Measurements from ENCODE around the gene ORC3. TPM values are rescaled to one million over a fixed set of nuclear protein-coding genes. Genes with fewer than 3 reads are reported as not detected.
"Not testable (repeated sequence)": the region's sequence is repeated elsewhere in the genome, so short reads cannot be mapped to it uniquely, and the experiment has no call there.

The ORC3 gene
- polyA plus RNA-seq, 3 donors: 41.0 to 46.0 (median 42.5) TPM

DNA sequence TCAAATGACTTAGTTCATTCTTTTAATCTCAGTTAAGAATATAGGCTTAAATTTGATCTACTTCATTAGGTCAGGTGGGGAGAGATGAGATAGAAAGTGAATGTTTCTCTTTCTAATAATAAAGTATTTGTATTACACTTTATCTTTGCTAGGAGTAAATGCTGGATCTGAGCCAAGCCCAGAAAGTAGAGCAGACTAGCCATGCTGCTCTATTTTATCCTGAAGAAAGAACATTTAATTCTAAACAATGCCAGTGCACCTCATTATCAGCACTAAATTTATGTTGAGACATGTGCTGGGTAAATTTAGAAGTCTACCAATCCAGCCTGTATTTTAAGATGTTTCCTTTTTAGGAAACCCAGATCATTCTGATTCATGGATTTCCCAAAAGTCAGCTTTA, 68.6 kb downstream of the ORC3 start:
- no peak for DNase-seq (ENCODE audit: low read depth in 3 of 3, low spot score in 2 of 3)

DNA sequence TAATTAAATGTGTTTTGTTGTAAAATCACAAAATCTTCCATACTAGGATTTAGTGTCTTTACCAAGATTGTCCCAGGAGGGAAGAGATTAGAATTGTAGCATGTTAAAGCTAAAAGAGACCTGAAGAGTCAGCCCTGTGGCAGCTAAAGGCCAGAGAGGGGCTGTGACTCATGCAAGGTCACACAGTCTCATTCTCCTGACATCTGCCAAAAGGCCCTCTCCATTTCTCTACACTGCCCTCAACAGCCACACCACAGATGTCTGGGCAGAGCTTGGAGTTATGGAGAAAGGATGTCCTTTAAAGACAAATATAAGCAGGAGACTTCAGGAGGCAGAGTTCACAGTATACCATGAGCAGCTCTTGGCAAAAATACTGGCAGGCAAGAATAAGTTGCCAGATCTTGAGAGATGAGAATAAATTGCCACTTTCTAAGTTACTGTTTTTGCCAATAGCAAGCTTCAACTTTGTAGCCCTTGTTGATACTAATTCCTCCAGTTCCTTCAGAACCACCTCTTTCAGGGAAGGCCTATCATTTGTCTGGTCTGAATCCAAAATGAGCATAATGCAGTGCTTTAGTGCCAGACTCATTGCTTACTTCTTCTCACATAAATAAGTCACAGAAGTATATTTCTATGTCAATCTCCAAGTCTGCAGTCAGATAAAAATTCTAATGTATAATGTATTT, 70.4 kb downstream of the ORC3 start:
- no peak for DNase-seq (ENCODE audit: low read depth in 3 of 3, low spot score in 2 of 3)

DNA sequence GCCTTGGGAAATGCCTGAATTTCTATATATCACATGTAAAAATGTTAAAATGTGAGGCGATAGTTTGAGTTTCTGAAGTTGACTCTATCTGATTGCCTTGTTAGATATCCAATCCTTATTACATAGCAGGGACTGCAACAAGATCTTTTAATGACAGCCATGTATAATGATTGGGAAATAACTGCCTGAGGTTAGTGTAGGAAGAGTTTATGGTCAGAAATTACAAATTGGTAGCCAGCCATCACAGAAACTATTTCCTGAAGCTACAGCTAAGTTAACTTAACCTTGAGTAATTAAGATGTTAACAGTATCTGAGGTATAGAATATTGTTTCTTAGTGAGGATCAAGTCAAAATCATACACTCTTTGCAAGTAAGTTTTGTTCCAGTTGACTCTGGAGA, 71.1 kb downstream of the ORC3 start:
- DNase-seq (ENCODE audit: low read depth in 3 of 3, low spot score in 2 of 3): no peak

DNA sequence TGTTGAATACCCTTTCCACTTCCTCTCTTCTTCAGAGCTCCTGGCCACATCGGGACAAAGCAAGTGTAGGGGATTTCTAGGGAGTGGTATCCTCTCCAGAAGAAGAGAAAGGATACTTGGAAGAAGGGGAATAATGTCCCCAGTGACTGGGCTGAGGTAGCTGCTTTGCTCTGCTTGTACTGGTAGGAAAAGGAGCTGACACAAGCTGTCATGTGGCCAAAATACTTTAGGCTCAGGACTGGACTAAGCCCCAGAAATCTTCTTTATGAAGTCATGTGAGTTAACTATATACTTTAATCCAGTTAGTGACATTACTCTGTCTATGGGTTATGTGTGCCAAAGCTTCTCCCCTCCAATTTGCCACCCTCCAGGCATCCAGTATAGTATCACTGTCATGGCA, 71.6 kb downstream of the ORC3 start:
- DNase-seq (ENCODE audit: low read depth in 3 of 3, low spot score in 2 of 3): no peak

DNA sequence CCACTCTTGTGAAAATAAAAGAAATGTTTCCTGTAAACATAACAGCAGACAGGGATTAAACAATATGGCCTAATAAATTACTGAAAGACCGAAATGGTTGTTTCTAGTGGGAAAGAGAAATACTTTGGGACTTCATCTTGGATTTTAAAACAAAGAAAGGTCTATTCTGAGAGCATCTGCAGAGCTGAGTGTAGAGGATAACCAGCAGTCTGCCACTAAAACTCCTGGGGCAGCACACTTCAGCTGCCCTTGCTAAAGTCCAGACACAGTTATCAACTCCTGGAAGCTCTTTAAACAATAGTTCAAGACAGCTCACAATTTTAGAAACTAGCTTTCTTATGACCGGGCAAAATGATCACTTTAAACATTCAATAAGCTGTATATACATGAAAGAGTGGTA, 73.5 kb downstream of the ORC3 start:
- DNase-seq (ENCODE audit: low read depth in 3 of 3, low spot score in 2 of 3): no peak

DNA sequence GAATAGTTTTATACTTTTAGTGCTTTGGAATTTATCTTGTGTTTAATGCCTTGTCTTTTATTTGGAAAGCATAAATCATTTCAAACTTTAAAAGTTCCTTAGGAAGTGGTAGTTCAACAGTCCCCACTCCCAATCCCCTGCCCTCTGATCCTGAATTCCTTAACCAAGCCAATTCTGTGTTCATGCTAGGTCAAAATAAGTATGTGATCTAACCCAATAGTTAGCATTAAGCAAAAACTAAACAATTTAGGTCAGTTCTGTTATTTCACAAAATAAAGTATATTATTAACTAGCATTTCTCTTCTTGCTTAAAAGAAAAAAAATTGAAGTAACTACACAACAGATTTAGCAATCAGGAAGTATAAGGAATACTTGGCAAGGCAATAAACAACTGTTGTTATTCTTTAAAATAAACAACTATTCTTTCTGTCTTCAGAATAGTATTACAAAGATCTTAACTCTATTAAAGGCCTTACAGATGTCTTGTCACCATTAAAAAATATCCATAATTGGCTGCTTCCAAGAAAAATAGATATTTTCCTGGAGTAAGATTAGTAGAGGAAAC, 75.1 kb downstream of the ORC3 start:
- DNase-seq (ENCODE audit: low read depth in 3 of 3, low spot score in 2 of 3): no peak

DNA sequence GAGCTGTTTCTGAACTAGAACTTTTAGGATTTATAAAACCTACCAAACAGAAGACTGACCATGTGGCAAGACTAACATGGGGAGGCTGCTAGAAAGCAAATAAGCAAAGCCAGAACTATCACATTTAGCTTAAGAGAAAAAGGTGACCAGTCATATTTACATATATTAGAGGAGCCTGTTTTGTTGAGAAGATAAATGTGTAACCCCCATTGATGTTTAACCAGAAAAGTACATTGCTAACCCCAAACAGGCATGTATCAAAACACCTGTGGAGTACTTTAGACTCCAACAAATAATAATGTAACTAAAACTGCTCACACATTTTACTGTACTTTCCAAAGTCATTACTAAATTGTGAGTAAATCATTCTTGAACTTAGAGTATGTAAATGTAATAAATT, 77.1 kb downstream of the ORC3 start:
- DNase-seq (ENCODE audit: low read depth in 3 of 3, low spot score in 2 of 3): no peak

DNA sequence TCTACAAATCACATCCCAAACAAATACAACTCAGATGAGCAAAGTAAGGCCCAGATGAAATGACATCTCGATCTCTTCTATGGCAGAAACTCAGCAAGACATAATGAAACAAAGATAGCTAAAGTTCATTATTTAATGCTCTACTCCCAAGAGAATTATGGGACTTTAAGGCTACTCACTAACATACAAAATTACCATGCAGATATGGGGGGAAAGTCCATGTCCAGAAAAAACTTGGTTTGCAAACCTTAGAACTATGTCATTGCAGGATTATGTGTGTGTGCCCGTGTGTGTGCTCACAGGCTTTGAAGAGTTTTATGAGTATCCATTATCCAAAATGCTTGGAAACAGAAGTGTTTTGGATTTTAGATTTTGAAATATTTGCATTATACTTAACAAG, 78.1 kb downstream of the ORC3 start:
- no peak for DNase-seq (ENCODE audit: low read depth in 3 of 3, low spot score in 2 of 3)

DNA sequence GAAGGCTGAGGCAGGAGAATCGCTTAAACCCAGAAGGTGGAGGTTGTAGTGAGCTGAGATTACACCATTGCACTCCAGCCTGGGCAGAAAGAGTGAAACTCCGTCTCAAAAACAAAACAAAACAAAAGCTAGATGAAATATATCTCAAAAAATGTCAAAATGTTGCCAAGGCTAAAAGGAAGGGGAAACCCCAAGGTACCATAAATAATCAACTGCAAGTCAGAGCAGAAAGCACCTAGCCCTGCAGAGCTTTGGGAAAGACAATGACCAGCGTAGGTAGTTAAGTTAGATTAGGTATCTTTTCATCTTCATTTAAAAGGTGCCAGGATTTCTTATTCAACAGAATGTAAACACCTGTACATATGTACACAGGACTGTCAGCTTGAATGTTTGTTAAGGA, 79.1 kb downstream of the ORC3 start:
- no peak for DNase-seq (ENCODE audit: low read depth in 3 of 3, low spot score in 2 of 3)

DNA sequence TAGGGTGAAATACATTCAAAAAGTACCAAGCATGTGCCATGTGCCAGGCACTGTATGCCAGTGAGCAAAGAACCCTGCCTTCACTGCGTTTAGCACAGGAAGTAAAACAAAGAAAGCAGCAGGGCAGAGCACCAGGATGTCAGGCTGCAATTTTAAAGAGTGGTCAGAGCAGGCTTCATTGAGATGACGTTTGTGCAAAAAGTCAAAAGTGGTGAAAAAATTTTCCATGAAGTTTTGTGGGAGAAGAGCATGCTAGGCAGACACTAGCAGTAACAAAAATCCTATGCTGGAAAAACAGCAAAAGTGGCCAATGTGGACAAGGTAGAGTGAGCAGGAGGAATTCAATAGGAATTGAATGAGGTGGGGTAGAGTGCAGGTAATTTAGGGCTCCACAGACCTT, 80.8 kb downstream of the ORC3 start:
- DNase-seq (ENCODE audit: low read depth in 3 of 3, low spot score in 2 of 3): no peak

DNA sequence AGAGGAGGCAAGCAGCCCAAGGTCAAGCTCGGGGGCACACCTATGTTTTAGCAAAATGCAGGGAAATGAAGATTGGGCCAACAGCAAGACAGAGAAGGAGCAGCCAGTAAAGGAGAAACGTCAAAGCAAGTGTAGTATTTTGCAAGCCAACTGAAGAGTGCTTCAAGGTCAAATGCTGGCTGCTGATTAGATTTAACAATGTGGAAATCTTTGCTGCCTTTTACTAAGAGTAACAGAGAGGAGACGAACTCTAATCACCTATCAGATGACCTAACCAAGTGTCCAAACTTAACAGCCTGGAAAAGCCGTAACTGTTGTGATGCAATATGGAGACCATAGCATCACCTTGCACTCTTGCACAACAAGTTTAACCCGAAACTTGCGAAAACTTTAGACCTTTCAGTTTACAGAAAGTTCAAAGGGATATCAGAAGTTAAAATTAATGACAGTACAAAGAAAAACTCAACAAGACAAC, 81.7 kb downstream of the ORC3 start:
- DNase-seq (ENCODE audit: low read depth in 3 of 3, low spot score in 2 of 3): no peak

DNA sequence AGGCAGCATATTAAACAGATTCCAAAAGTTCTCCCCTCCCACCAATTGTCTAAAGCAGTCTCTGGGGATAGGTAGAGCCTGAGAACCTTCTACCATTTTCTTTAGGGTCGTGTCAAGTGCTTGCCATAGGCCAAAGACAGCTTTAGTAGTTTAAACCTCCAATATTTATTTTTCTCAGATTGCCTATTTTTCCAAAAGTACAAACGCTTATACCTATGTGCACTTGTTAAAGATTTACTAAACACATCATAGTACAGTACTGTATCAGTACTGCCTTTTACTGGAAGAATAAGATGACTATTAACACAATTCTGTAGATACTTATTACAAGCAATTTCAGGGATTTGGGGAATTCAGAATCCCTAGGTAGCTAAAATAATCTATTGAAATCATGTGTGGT, 82.7 kb downstream of the ORC3 start:
- DNase-seq (ENCODE audit: low read depth in 3 of 3, low spot score in 2 of 3): no peak

DNA sequence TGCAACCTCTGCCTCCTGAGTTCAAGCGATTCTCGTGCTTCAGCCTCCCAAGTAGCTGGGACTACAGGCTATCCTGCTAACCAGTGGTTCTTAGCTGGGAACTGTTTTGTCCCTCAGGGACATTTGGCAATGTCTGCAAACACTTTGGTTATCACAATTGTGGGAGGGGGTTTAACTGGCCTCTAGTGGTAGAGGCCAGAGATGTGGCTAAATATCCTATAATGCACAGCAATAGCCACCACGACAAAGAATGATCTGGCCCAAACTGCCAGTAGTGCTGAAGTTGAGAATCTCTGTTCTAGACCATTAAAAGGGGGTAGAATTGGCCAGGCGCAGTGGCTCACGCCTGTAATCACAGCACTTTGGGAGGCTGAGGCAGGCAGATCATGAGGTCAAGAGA, 83.3 kb downstream of the ORC3 start:
- DNase-seq (ENCODE audit: low read depth in 3 of 3, low spot score in 2 of 3): no peak

DNA sequence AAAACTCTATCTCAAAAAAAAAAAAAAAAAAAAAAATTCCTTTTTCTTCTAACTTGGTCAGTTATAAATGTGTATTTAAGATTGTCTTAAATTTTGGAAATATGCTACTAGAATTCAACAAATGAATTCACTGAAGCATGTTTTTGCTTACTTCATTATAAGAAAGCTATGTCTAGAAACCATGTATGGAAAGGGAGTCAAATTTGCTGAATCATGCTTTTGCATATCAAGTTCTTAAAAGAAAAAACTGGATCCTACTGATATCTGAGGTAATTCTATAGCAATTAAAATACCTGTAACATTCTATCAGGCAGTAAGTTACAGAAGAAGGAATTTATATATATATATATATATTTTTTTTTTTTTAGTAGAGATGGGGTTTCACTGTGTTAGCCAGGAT, 84.4 kb downstream of the ORC3 start:
- DNase-seq (ENCODE audit: low read depth in 3 of 3, low spot score in 2 of 3): no peak

DNA sequence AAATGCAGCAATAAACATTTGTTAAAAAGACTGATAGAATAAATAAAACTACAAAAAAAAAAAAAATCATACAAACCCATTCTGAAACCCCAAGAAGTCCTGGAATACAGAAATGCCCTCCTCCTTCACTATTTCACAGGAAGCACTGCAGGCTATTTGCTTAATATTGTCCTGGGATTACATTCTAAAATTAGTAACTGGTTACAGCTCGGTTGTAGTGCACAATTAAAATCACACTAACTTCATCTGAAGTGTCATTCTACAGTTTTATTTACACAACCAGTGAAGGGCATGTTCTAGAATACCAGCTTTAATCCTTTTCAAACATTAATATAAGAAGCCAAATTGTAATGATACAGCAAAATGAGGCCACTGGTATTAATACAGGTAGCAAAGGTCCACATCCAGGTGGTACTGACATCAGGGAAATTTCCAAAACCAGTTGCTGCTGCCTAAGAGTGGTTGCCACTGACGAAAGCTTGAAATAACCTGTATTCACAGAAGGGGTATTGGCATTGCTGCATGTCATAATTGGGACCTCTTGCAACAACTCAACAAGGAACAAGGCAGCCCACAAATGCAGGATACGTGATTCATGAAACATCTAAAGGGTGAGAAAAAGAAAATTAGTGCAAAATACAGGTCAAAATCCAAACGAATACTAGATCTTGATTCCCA, 85.2 kb downstream of the ORC3 start:
- no peak for DNase-seq (ENCODE audit: low read depth in 3 of 3, low spot score in 2 of 3)

DNA sequence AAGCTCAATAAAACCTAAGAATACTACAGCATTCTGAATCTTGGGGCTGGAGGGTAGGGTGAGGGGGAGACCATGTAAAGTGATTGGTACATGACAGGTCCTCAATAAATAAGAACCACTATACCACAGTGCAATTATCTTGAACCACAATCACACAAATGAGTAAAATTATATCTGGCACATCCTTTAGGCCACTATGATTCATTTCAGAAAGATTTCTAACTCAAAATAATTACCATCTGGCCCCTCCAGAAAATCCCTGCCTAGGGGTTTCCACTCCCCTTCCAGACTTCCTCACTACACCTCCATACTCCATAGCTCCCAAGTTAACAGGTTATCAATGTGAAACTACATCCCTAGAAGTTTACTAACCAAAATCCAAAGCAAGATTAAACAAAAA, 92.4 kb downstream of the ORC3 start:
- no peak for DNase-seq (ENCODE audit: low read depth in 3 of 3, low spot score in 2 of 3)

DNA sequence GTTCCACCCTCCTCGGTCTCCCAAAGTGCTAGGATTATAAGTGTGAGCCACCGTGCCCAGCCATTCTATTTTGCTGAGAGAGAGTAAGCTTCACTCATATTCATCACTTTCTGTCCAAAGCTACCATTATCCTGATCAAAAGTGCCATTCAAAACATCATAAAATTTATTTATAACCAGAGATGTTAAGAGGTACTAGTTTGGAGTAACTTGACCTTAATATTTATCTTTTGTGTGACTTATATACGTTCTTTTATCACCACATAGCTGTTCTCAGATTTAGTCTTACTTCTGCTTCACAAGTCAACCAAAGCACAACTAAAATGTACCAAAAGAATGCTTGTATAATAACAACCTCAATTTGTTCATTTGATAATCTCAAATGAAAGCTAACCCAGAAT, 94.0 kb downstream of the ORC3 start:
- DNase-seq (ENCODE audit: low read depth in 3 of 3, low spot score in 2 of 3): no peak

DNA sequence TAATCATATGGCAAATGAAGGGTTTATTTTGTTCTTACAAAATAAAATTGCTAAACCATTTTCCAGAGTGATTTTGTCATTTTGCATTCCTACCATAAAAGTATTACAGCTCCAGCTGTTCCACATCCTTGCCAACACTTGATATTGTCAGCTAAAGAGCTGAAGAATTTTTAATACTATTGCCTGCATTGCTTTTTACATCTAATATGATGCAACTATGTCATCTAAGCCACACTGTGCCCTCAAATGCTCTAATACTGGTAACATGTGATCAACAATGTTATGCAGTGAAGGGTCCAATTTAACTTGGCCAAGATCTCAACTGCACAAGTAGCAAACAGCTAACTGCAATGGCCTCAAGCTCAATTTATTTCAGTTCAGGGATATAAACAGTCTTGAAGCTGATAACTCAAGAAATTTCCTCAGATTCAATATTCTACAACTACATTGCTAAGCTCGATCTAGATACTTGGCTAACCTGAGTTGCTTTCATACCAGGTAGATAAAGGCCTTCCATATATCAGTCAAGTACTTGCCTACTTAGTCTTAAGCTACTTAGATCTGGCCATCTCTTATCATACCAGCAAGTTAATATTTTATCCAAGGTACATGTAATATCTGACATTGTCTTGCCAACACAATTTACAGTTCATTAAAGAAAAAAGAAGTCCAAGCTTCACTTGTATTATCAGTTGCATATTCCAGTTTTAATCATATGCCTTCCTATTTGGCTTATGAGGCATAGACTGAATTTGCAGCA, 95.1 kb downstream of the ORC3 start:
- DNase-seq (ENCODE audit: low read depth in 3 of 3, low spot score in 2 of 3): no peak

DNA sequence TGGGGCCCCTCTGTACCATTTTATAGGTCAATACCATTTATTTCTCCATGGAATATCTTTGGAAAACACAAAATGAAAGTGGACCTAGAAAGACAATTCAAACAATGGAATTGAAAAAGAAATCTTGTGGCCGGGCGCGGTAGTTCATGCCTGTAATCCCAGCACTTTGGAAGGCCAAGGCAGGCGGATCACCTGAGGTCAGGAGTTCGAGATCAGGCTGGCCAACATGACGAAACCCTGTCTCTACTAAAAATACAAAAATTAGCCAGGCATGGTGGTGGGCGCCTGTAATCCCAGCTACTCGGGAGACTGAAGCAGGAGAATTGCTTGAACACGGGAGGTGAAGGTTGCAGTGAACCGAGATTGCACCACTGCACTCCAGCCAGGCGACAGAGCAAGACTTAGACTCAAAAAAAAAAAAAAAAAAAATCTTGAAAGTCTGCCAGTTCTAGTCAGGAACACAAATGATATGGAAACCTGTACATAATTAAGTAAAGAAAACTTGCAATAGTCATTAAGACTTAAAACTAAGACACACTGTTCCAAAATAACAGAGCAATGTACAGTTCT, 96.8 kb downstream of the ORC3 start:
- not testable (repeated sequence) for DNase-seq (ENCODE audit: low read depth in 3 of 3, low spot score in 2 of 3)

DNA sequence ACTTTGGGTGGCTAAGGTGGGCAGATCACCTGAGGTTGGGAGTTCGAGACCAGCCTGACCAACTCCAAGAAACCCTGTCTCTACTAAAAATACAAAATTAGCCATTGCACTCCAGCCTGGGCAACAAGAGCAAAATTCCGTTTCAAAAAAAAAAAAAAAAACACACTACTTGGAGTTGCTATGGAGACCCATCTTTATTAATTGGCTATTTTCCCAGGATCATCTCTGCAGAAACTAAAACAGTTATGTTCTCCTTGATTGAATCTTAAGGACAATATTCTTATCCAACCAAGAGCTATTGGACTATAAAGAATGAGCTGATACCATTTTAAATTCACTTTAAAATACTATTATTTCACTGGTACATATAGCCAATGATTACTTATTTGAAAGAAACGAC, 97.4 kb downstream of the ORC3 start:
- DNase-seq (ENCODE audit: low read depth in 3 of 3, low spot score in 2 of 3): no peak

DNA sequence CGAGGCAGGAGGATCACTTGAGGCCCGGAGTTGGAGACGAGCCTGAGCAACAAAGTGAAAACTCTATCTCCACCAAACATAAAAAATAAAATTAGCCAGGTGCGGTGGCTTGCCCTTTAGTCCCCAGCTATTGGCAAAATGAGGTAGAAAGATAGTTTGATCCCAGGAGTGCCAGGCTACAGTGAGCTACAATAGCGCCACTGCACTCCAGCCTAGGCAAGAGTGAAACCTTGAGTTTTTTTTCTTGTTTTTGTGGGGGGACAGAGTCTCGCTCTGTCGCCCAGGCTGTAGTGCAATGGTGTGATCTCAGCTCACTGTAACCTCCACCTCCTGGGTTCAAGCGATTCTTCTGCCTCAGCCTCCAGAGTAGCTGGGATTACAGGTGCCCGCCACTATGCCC, 98.0 kb downstream of the ORC3 start:
- not testable (repeated sequence) for DNase-seq (ENCODE audit: low read depth in 3 of 3, low spot score in 2 of 3)

Data from right renal cortex interstitium (tissue), 3 donors.